Loucy (cell line): Measurements from ENCODE around the gene LAPTM5.

Experiments
- H2AFZ ChIP-seq: fragments of 200-600 bp; sonication (generic); 2 replicates; pipeline ENCODE4 v1.6.0; 2016; ENCODE audit warnings: antibody characterized with exemption, mild to moderate bottlenecking, low read length, moderate library complexity
- H3F3A ChIP-seq: fragments of 200-600 bp; 2 replicates; pipeline ENCODE4 v1.6.0; 2016; ENCODE audit warnings: antibody characterized with exemption, low read depth, mild to moderate bottlenecking
- H3K27me3 ChIP-seq: fragments of 200-600 bp; sonication (generic); 2 replicates; pipeline ENCODE4 v1.6.1; 2014; ENCODE audit warnings: low read length, mild to moderate bottlenecking; ENCODE audit not compliant: insufficient read depth, poor library complexity, severe bottlenecking
- H3K36me3 ChIP-seq: fragments of 200-600 bp; sonication (generic); 2 replicates; pipeline ENCODE4 v1.6.1; 2016; ENCODE audit warnings: low read length; ENCODE audit not compliant: insufficient read depth
- H3K4me1 ChIP-seq: fragments of 200-600 bp; sonication (generic); 2 replicates; pipeline ENCODE4 v1.5.1; 2014; ENCODE audit warnings: low read length, mild to moderate bottlenecking; ENCODE audit not compliant: insufficient read depth, poor library complexity, severe bottlenecking
- H3K4me2 ChIP-seq: fragments of 200-600 bp; sonication (generic); 2 replicates; pipeline ENCODE4 v1.6.0; 2014; ENCODE audit warnings: antibody characterized with exemption, low read length, low read depth, mild to moderate bottlenecking; ENCODE audit not compliant: poor library complexity, severe bottlenecking
- H3K4me3 ChIP-seq: fragments of 200-600 bp; sonication (generic); 2 replicates; pipeline ENCODE4 v1.5.1; 2014; ENCODE audit warnings: low read length, mild to moderate bottlenecking, mixed read lengths; ENCODE audit not compliant: poor library complexity, severe bottlenecking
- H3K79me2 ChIP-seq: fragments of 200-600 bp; sonication (generic); 2 replicates; pipeline ENCODE4 v1.6.1; 2014; ENCODE audit warnings: low read length; ENCODE audit not compliant: insufficient read depth
- H3K9ac ChIP-seq: fragments of 200-600 bp; sonication (generic); 2 replicates; pipeline ENCODE4 v1.6.0; 2014; ENCODE audit warnings: mild to moderate bottlenecking, low read depth, low read length, moderate library complexity; ENCODE audit not compliant: poor library complexity, severe bottlenecking
- H3K9me2 ChIP-seq: fragments of 200-600 bp; sonication (generic); replicated peaks from 2 replicates; pipeline ENCODE4 v1.6.1; 2016; ENCODE audit warnings: low read depth, low read length, mixed read lengths
- H3K9me3 ChIP-seq: fragments of 200-600 bp; sonication (generic); 2 replicates; pipeline ENCODE4 v1.6.1; 2014; ENCODE audit warnings: mild to moderate bottlenecking, antibody characterized with exemption, low read length, low read depth; ENCODE audit not compliant: insufficient read depth
- H4K20me1 ChIP-seq: fragments of 200-600 bp; sonication (generic); 2 replicates; pipeline ENCODE4 v1.6.0; 2014; ENCODE audit warnings: antibody characterized with exemption, low read length, mild to moderate bottlenecking; ENCODE audit not compliant: insufficient read depth, poor library complexity, severe bottlenecking
- CTCF ChIP-seq: fragments of 200-600 bp; sonication (generic); conservative IDR thresholded peaks from 2 replicates; pipeline ENCODE4 v1.5.1; 2014; ENCODE audit warnings: mild to moderate bottlenecking, antibody characterized with exemption, low read length
- EZH2phosphoT487 ChIP-seq: fragments of 200-600 bp; IDR thresholded peaks from 2 replicates; pipeline ENCODE4 v1.6.1; 2018; ENCODE audit warnings: antibody characterized with exemption, mild to moderate bottlenecking, moderate library complexity, borderline replicate concordance

Gene LAPTM5

GRCh38 chr1:30777060-30777903, 19.7 kb upstream of the LAPTM5 start:
- no peak overlapping the region for H2AFZ ChIP-seq
- no peaks in the 10 kb centered on the region for H4K20me1 ChIP-seq
- H3F3A ChIP-seq: no peaks in the 10 kb centered on the region
- H3K36me3 ChIP-seq: no peaks in the 10 kb centered on the region
- H3K27me3 ChIP-seq: no peaks in the 10 kb centered on the region
- H3K4me1 ChIP-seq: peaks cover 5% of the 10 kb centered on the region
- no peaks in the 10 kb centered on the region for H3K79me2 ChIP-seq
- H3K9me2 ChIP-seq: no peaks in the 10 kb centered on the region
- no peak overlapping the region for H3K4me2 ChIP-seq
- H3K4me3 ChIP-seq: no peak overlapping the region
- no peaks in the 10 kb centered on the region for H3K9me3 ChIP-seq
- no peak overlapping the region for H3K9ac ChIP-seq
- TF ChIP-seq EZH2phosphoT487 (no peak), CTCF (no peak)

DNA sequence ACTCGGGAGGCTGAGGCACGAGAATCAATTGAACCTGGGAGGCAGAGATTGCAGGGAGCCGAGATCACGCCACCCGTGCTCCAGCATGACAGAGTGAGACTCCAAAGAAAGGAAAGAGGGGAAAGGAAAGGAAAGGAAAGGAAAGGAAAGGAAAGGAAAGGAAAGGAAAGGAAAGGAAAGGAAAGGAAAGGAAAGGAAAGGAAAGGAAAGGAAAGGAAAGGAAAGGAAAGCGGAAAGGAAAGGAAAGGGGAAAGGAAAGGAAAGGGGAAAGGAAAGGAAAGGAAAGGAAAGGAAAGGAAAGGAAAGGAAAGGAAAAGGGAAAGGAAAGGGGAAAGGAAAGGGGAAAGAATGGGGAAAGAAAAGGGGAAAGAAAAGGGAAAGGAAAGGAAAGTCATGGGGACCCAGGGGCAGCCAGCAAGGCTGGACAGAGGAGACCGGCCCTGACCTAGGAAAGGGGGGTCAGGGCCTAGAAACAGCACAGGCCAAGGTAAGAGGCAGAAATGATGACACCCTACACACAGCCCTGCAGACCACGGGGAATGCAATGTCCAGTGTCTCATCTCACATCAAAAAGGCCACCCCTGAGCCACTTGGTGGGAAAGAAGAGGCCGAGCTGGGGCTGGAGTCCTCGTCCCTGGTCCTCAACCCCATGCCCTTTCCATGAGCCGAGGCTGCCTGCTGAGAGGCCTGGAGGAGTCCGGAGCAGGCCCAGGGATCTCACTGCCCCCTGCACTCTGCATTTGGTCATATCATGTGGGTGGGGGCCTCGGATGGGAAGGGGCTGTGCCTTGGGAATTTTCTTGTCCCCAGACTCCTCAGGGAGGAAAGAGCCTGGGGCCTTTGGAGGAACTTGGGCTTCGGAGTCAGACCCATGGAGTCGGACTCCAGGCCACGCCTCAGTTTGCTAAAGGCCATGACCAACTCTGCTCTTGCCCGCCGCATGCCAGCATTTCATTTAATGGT, 18.8 kb upstream of the LAPTM5 start:
- no peaks in the 10 kb centered on the region for H3K36me3 ChIP-seq
- H3K4me1 ChIP-seq: peaks cover 5% of the 10 kb centered on the region
- H2AFZ ChIP-seq: no peak overlapping the region
- H3K4me2 ChIP-seq: no peak overlapping the region
- TF ChIP-seq EZH2phosphoT487: no peak
- TF ChIP-seq CTCF: no peak
- H3K9me2 ChIP-seq: no peaks in the 10 kb centered on the region
- H3K79me2 ChIP-seq: no peaks in the 10 kb centered on the region
- H4K20me1 ChIP-seq: no peaks in the 10 kb centered on the region
- H3K27me3 ChIP-seq: no peaks in the 10 kb centered on the region
- no peaks in the 10 kb centered on the region for H3F3A ChIP-seq
- H3K9me3 ChIP-seq: no peaks in the 10 kb centered on the region
- H3K4me3 ChIP-seq: no peak overlapping the region
- no peak overlapping the region for H3K9ac ChIP-seq

DNA sequence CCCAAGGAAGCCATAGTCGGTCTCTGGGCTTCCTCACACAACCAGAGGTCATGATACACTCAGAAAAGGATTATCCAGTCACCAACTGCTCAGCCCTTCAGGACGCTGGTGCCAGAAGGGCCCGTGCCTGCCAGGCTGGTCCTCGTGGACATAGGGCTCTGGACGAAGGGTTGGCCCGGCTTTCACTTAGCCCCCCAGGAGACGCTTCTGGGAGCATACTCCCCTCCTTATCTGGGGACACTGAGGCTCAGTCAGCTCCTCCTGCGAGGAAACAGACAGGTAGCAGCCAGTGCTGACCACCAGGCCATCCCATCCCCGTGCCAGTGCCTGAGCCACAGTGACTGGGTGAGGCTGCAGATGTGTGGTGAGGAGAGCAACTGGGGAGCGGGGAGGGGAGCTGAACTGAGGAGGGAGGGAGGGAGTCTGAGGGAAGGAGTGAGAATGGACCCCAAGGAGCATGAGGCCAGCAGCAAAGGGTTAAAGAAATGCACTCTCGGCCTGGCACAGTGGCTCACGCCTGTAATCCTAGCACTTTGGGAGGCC, 17.9 kb upstream of the LAPTM5 start:
- Histone ChIP-seq H3K4me2 (no peak overlapping the region), H3K9ac (no peak overlapping the region), H4K20me1 (no peaks in the 10 kb centered on the region), H3K4me3 (no peak overlapping the region), H3K79me2 (no peaks in the 10 kb centered on the region), H3K9me3 (no peaks in the 10 kb centered on the region), H3K36me3 (no peaks in the 10 kb centered on the region), H2AFZ (no peak overlapping the region), H3F3A (no peaks in the 10 kb centered on the region), H3K4me1 (peaks cover 5% of the 10 kb centered on the region), H3K27me3 (no peaks in the 10 kb centered on the region), H3K9me2 (no peaks in the 10 kb centered on the region)
- TF ChIP-seq EZH2phosphoT487 (no peak), CTCF (no peak)
